Panc1 (cell line): ENCODE data around the gene MLPH. TPM values are rescaled to one million over a fixed set of nuclear protein-coding genes. Genes with fewer than 3 reads are reported as not detected.

Source experiments
- ATAC-seq: fragments of 200-7000 bp; cut with Tn5 transposase; 2 replicates; pipeline ENCODE4 v1.9.1; 2020; ENCODE audit warnings: mild to moderate bottlenecking, moderate library complexity
- BruUV-seq: library from RNA; stranded (reverse); fragments of 400-500 nt; replicated peaks from 2 replicates; lab custom pipeline; 2021; lab: Mats Ljungman, UMichigan
- CTCF ChIA-PET: fragments of 300-600 bp; sonication (Branson Sonifier 250); formaldehyde crosslinking; loops from one replicate; lab custom pipeline; 2022; ENCODE audit warnings: antibody characterized with exemption; lab: Charles Lee
- POLR2A ChIA-PET: fragments of 300-600 bp; sonication (Branson Sonifier 250); formaldehyde crosslinking; loops from one replicate; lab custom pipeline; 2022; ENCODE audit warnings: antibody characterized with exemption; lab: Charles Lee
- DNase-seq: peaks from one replicate; pipeline ENCODE4 v3.0.0-alpha.2; 2010; ENCODE audit warnings: low read depth, low spot score
- H3K27ac ChIP-seq: 2 replicates; pipeline ENCODE4 v1.5.1; 2011; ENCODE audit warnings: mild to moderate bottlenecking, low read length, inconsistent platforms
- H3K27me3 ChIP-seq: fragments of 200-500 bp; sonication (Bioruptor generic); 2 replicates; pipeline ENCODE4 v1.6.0; 2014; ENCODE audit warnings: low read length, inconsistent platforms; ENCODE audit not compliant: control insufficient read depth, insufficient read depth
- H3K36me3 ChIP-seq: fragments of 200-500 bp; sonication (Bioruptor generic); 2 replicates; pipeline ENCODE4 v1.5.1; 2014; ENCODE audit warnings: inconsistent platforms, mild to moderate bottlenecking, low read length, moderate library complexity; ENCODE audit not compliant: control insufficient read depth, insufficient read depth
- H3K4me1 ChIP-seq: 2 replicates; pipeline ENCODE4 v1.5.1; 2011; ENCODE audit warnings: inconsistent platforms, mild to moderate bottlenecking, low read length, moderate library complexity; ENCODE audit not compliant: control insufficient read depth, insufficient read depth
- H3K4me3 ChIP-seq, 2 experiments: 2 replicates each; pipeline ENCODE4 v1.5.1; 2011 to 2012; ENCODE audit warnings: low read depth in 2 of 2, low read length in 2 of 2, mild to moderate bottlenecking in 2 of 2, inconsistent platforms in 1 of 2, moderate library complexity in 1 of 2
- H3K9me3 ChIP-seq: fragments of 200-500 bp; sonication (Bioruptor generic); 2 replicates; pipeline ENCODE4 v1.5.1; 2014; ENCODE audit warnings: low read depth, mild to moderate bottlenecking, inconsistent platforms, low read length, moderate library complexity; ENCODE audit not compliant: control insufficient read depth, insufficient read depth
- POLR2AphosphoS5 ChIP-seq: IDR thresholded peaks from 2 replicates; pipeline ENCODE4 v1.6.1; 2012; ENCODE audit warnings: mild to moderate bottlenecking, low read depth, low read length, moderate library complexity
- SIN3A ChIP-seq: IDR thresholded peaks from 2 replicates; pipeline ENCODE4 v1.6.1; 2012; ENCODE audit warnings: low read depth, mild to moderate bottlenecking, low read length, moderate library complexity, borderline replicate concordance; ENCODE audit not compliant: insufficient read depth
- TCF7L2 ChIP-seq: IDR thresholded peaks from 2 replicates; pipeline ENCODE4 v1.6.1; 2011; ENCODE audit warnings: mild to moderate bottlenecking, low read depth, low read length, inconsistent platforms
- in situ Hi-C: cut with HindIII; loops from 2 replicates; pipeline ENCODE4 v1.10.0; 2016; ENCODE audit warnings: low sequenced_read_pairs, low pct_unique_long_range_greater_than_20kb
- intact Hi-C: fragments of 100-400 bp; cut with micrococcal nuclease; formaldehyde crosslinking; loops from one replicate; pipeline ENCODE4 v1.10.0; 2022; ENCODE audit not compliant: unreplicated experiment
- total RNA-seq: library from RNA; stranded (reverse); gene quantifications from one replicate; pipeline ENCODE4 v1.2.1, GENCODE V29; 2021; ENCODE audit not compliant: unreplicated experiment
- TF ChIP-seq, protein P1 (sequence below), 2 experiments: IDR thresholded peaks; 2 replicates each; pipeline ENCODE4 v1.6.1; 2011 to 2012; ENCODE audit warnings: low read depth in 2 of 2, control low read depth in 1 of 2, low read length in 1 of 2, mild to moderate bottlenecking in 1 of 2, moderate library complexity in 1 of 2; ENCODE audit not compliant: insufficient read depth in 1 of 2
- TF ChIP-seq, protein P2 (sequence below): fragments of 450-650 bp; IDR thresholded peaks from 2 replicates; pipeline ENCODE4 v1.5.1; 2017; ENCODE audit warnings: mild to moderate bottlenecking

Gene MLPH
- total RNA-seq, 1 experiment from 2014 or later: 60.2 TPM

DNA sequence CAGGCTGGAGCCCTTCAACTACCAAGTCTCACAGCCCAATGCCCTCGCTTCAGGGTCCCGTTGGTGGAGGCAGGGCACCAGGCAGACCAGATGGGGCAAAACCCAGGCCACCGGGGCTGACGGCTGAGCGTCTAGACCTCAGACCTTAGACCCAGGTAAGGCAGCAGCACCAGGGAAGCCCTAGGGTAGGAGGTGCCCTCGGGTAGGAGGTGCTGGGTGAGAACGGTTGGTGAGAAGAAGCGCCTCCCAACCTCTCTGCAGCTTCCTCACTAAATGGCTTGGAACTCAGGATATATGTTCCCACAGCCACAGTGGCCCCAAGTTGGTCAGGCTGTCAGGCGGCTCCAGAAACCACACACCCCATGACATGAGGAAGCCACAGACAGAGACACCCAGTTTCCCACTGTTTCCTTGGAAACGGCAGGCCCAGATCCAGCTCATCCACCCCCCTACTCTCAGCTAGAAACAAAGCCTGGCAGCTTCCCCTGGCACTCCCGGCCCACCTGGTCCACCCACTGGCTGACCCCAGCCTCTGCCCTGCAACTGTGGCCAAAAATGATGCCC is 13.1 kb upstream of the MLPH start:
- H3K27ac ChIP-seq: peak overlapping the region; percentile 84
- POLR2A ChIA-PET: no interaction called here
- no peaks in the 10 kb centered on the region for H3K27me3 ChIP-seq
- no peak for TF ChIP-seq POLR2AphosphoS5
- TF ChIP-seq, protein P1, sequence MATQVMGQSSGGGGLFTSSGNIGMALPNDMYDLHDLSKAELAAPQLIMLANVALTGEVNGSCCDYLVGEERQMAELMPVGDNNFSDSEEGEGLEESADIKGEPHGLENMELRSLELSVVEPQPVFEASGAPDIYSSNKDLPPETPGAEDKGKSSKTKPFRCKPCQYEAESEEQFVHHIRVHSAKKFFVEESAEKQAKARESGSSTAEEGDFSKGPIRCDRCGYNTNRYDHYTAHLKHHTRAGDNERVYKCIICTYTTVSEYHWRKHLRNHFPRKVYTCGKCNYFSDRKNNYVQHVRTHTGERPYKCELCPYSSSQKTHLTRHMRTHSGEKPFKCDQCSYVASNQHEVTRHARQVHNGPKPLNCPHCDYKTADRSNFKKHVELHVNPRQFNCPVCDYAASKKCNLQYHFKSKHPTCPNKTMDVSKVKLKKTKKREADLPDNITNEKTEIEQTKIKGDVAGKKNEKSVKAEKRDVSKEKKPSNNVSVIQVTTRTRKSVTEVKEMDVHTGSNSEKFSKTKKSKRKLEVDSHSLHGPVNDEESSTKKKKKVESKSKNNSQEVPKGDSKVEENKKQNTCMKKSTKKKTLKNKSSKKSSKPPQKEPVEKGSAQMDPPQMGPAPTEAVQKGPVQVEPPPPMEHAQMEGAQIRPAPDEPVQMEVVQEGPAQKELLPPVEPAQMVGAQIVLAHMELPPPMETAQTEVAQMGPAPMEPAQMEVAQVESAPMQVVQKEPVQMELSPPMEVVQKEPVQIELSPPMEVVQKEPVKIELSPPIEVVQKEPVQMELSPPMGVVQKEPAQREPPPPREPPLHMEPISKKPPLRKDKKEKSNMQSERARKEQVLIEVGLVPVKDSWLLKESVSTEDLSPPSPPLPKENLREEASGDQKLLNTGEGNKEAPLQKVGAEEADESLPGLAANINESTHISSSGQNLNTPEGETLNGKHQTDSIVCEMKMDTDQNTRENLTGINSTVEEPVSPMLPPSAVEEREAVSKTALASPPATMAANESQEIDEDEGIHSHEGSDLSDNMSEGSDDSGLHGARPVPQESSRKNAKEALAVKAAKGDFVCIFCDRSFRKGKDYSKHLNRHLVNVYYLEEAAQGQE (IDR thresholded peaks at IDR 0.05; ENCODE audit: insufficient read depth in 1 of 2, low read depth in 2 of 2, low read length in 1 of 2): no peak
- TF ChIP-seq TCF7L2: no peak
- TF ChIP-seq, protein P2, sequence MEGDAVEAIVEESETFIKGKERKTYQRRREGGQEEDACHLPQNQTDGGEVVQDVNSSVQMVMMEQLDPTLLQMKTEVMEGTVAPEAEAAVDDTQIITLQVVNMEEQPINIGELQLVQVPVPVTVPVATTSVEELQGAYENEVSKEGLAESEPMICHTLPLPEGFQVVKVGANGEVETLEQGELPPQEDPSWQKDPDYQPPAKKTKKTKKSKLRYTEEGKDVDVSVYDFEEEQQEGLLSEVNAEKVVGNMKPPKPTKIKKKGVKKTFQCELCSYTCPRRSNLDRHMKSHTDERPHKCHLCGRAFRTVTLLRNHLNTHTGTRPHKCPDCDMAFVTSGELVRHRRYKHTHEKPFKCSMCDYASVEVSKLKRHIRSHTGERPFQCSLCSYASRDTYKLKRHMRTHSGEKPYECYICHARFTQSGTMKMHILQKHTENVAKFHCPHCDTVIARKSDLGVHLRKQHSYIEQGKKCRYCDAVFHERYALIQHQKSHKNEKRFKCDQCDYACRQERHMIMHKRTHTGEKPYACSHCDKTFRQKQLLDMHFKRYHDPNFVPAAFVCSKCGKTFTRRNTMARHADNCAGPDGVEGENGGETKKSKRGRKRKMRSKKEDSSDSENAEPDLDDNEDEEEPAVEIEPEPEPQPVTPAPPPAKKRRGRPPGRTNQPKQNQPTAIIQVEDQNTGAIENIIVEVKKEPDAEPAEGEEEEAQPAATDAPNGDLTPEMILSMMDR: no peak
- TF ChIP-seq SIN3A: no peak
- CTCF ChIA-PET: interaction anchor here (0.9 kb wide), 1 partner anchor 39 kb away, joined by 3 read pairs; no protein-coding TSS in a partner anchor
- in situ Hi-C loops (no loop called here), intact Hi-C loops (loop anchor here (10.0 kb wide), 1 partner anchor 319 kb away; no protein-coding TSS in a partner anchor)
- DNase-seq (no peak), ATAC-seq (no peak)
- H3K4me3 ChIP-seq: no peak overlapping the region
- peaks cover 14% of the 10 kb centered on the region for H3K4me1 ChIP-seq
- H3K9me3 ChIP-seq: no peaks in the 10 kb centered on the region
- BruUV-seq: no TSS peak
- H3K36me3 ChIP-seq: no peaks in the 10 kb centered on the region

DNA sequence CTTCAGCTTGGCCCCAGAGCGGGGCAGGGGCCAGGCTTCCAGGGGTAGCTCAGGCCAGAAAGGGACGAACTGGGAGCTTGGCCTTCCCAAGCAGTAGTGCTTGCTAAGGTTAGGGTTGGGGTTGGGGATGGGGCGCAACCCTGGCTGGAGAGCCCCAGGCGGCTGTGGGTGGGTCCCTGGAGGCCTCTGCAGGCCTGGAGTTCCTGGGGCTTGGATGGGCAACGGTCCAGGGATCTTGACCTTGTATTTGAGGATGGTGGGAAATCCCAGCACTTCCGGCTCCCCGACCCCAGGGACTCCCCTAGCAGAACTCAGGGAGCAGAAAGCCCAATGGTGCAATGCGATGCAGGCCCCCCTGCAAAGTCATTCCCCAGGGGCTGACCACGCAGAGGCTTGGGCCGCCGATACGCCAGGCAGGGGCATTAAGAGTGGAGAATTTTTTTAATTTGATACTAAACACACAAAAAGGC is 12.6 kb upstream of the MLPH start:
- Histone ChIP-seq H3K4me1 (peaks cover 14% of the 10 kb centered on the region), H3K4me3 (peak overlapping the region; percentile 57 to 77), H3K9me3 (no peaks in the 10 kb centered on the region), H3K27ac (peak overlapping the region; percentile 84), H3K27me3 (no peaks in the 10 kb centered on the region), H3K36me3 (no peaks in the 10 kb centered on the region)
- POLR2A ChIA-PET: no interaction called here
- CTCF ChIA-PET: no interaction called here
- ATAC-seq (no peak), DNase-seq (no peak)
- in situ Hi-C loops (no loop called here), intact Hi-C loops (loop anchor here (10.0 kb wide), 1 partner anchor 320 kb away; no protein-coding TSS in a partner anchor)
- no peak for TF ChIP-seq TCF7L2
- TF ChIP-seq, protein P2: no peak
- TF ChIP-seq POLR2AphosphoS5: no peak
- TF ChIP-seq, protein P1 (IDR thresholded peaks at IDR 0.05; ENCODE audit: insufficient read depth in 1 of 2, low read depth in 2 of 2, low read length in 1 of 2): no peak
- TF ChIP-seq SIN3A: no peak
- BruUV-seq: no TSS peak
